A549 (cell line): ENCODE data around the gene DCP1A. TPM values are rescaled to one million over a fixed set of nuclear protein-coding genes. Genes with fewer than 3 reads are reported as not detected.

Experiments used
- ATAC-seq, 2 experiments: fragments of 200-7000 bp in 1 of 2; fragments of >200 bp in 1 of 2; cut with Nextera tagmentation in 1 of 2; cut with Tn5 transposase in 1 of 2; 3 replicates each; pipeline versions ENCODE4 v1.8.0 to v1.9.1; 2018 to 2020; ENCODE audit warnings: mild to moderate bottlenecking in 1 of 2, moderate library complexity in 1 of 2
- CTCF ChIA-PET: fragments of 300-600 bp; sonication (Branson Sonifier 250); formaldehyde crosslinking; extraction: SDS; loops from one replicate; lab custom pipeline; 2021; ENCODE audit warnings: antibody characterized with exemption, inconsistent platforms; lab: Yijun Ruan, JAX
- POLR2A ChIA-PET: fragments of 350-600 bp; formaldehyde crosslinking; extraction: SDS; loops from one replicate; lab custom pipeline; 2021; ENCODE audit warnings: antibody characterized with exemption, inconsistent platforms; lab: Yijun Ruan, JAX
- DNase-seq, 2 experiments: peaks; one replicate each; pipeline versions ENCODE4 v3.0.0 to v3.0.0-alpha.2; 2011 to 2016; ENCODE audit warnings: low read depth in 1 of 2, low spot score in 1 of 2
- FAIRE-seq: peaks from 2 replicates; lab custom pipeline; 2011; peaks lifted over from hg19 to GRCh38; lab: Jason Lieb, UNC
- H3K27ac ChIP-seq, 2 experiments: fragments of >200 bp; sonication (Bioruptor Twin); formaldehyde crosslinking; 3 replicates each; pipeline ENCODE4 v1.5.1; 2016 to 2017
- H3K4me1 ChIP-seq: fragments of >200 bp; sonication (Bioruptor Twin); formaldehyde crosslinking; 3 replicates; pipeline ENCODE4 v1.6.1; 2016
- H3K4me2 ChIP-seq: fragments of >200 bp; sonication (Bioruptor Twin); formaldehyde crosslinking; 3 replicates; pipeline ENCODE4 v1.6.1; 2016
- H3K4me3 ChIP-seq: fragments of >200 bp; sonication (Bioruptor Twin); formaldehyde crosslinking; 3 replicates; pipeline ENCODE4 v1.5.1; 2016
- H3K9me3 ChIP-seq: fragments of >200 bp; sonication (Bioruptor Twin); formaldehyde crosslinking; 3 replicates; pipeline ENCODE4 v1.6.1; 2016
- ATOH8 ChIP-seq: fragments of 250-450 bp; sonication (Bioruptor Pico); IDR thresholded peaks from 2 replicates; pipeline ENCODE4 v1.5.0; 2020; ENCODE audit warnings: low read depth, mild to moderate bottlenecking, moderate library complexity
- CBX2 ChIP-seq: fragments of 200-600 bp; sonication (generic); IDR thresholded peaks from 2 replicates; pipeline ENCODE4 v1.6.1; 2016; ENCODE audit warnings: low read depth, mild to moderate bottlenecking, borderline replicate concordance
- CEBPB ChIP-seq, 2 experiments: fragments of >200 bp in 1 of 2; sonication (Bioruptor Twin) in 1 of 2; formaldehyde crosslinking in 1 of 2; IDR thresholded peaks; 2 replicates each; pipeline ENCODE4 v1.6.1; 2012 to 2016
- CHD4 ChIP-seq: fragments of 200-600 bp; sonication (generic); IDR thresholded peaks from 2 replicates; pipeline ENCODE4 v1.6.1; 2016; ENCODE audit warnings: antibody characterized with exemption, mild to moderate bottlenecking, borderline replicate concordance
- CTCF ChIP-seq: fragments of >200 bp; sonication (Bioruptor Twin); formaldehyde crosslinking; IDR thresholded peaks from 3 replicates; pipeline ENCODE4 v1.5.1; 2016
- E2F6 ChIP-seq: IDR thresholded peaks from 2 replicates; pipeline ENCODE4 v1.6.1; 2012; ENCODE audit warnings: low read depth, borderline replicate concordance
- EHF ChIP-seq: fragments of 250-450 bp; sonication (Bioruptor Pico); IDR thresholded peaks from 2 replicates; pipeline ENCODE4 v1.5.0; 2020; ENCODE audit warnings: mild to moderate bottlenecking
- ELK1 ChIP-seq: fragments of 150-350 bp; IDR thresholded peaks from 2 replicates; pipeline ENCODE4 v1.6.1; 2014; ENCODE audit warnings: low read depth, mild to moderate bottlenecking, low read length
- EP300 ChIP-seq, 2 experiments: fragments of >200 bp; sonication (Bioruptor Twin); formaldehyde crosslinking; IDR thresholded peaks; 2 replicates in 1 of 2; 3 replicates in 1 of 2; pipeline ENCODE4 v1.6.1; 2016 to 2017
- FOSL2 ChIP-seq, 2 experiments: fragments of 450-650 bp in 1 of 2; fragments of >200 bp in 1 of 2; sonication (Bioruptor Twin) in 1 of 2; formaldehyde crosslinking; IDR thresholded peaks; 2 replicates each; pipeline versions ENCODE4 v1.5.0 to v1.6.1; 2016 to 2020; ENCODE audit warnings: mild to moderate bottlenecking in 1 of 2, moderate library complexity in 1 of 2
- FOXS1 ChIP-seq: fragments of 250-450 bp; sonication (Bioruptor Pico); IDR thresholded peaks from 2 replicates; pipeline ENCODE4 v1.5.0; 2020; ENCODE audit warnings: mild to moderate bottlenecking, moderate library complexity
- GATA3 ChIP-seq: IDR thresholded peaks from 2 replicates; pipeline ENCODE4 v1.6.1; 2012; ENCODE audit warnings: borderline replicate concordance
- HDAC2 ChIP-seq: fragments of 200-600 bp; sonication (generic); IDR thresholded peaks from 2 replicates; pipeline ENCODE4 v1.6.1; 2016
- HEYL ChIP-seq: fragments of 250-450 bp; sonication (Bioruptor Pico); IDR thresholded peaks from 2 replicates; pipeline ENCODE4 v1.8.0; 2021; ENCODE audit warnings: mild to moderate bottlenecking, moderate library complexity
- JUN ChIP-seq, 2 experiments: fragments of >200 bp; sonication (Bioruptor Twin); formaldehyde crosslinking; IDR thresholded peaks; 2 replicates in 1 of 2; 3 replicates in 1 of 2; pipeline ENCODE4 v1.6.1; 2016 to 2017
- MAX ChIP-seq: IDR thresholded peaks from 2 replicates; pipeline ENCODE4 v1.6.1; 2012
- POLR2A ChIP-seq: IDR thresholded peaks from 2 replicates; pipeline ENCODE4 v1.6.1; 2012; ENCODE audit warnings: mild to moderate bottlenecking, low read length
- POLR2AphosphoS2 ChIP-seq: conservative IDR thresholded peaks from 2 replicates; pipeline ENCODE4 v1.6.1; 2012; ENCODE audit warnings: low read length, improper control_type of control experiment, inconsistent platforms
- RAD21 ChIP-seq, 2 experiments: fragments of >200 bp in 1 of 2; sonication (Bioruptor Twin) in 1 of 2; formaldehyde crosslinking in 1 of 2; IDR thresholded peaks in 1 of 2; conservative IDR thresholded peaks in 1 of 2; 2 replicates in 1 of 2; 3 replicates in 1 of 2; pipeline ENCODE4 v1.6.1; 2012 to 2018; ENCODE audit warnings: inconsistent platforms in 1 of 2
- RCOR1 ChIP-seq: fragments of 150-350 bp; IDR thresholded peaks from 2 replicates; pipeline ENCODE4 v1.6.1; 2014; ENCODE audit warnings: antibody characterized with exemption, low read length, low read depth
- REST ChIP-seq: fragments of 200-600 bp; sonication (generic); IDR thresholded peaks from 2 replicates; pipeline ENCODE4 v1.6.1; 2016; ENCODE audit warnings: antibody characterized with exemption, mild to moderate bottlenecking, moderate library complexity
- RFX5 ChIP-seq: fragments of 450-650 bp; IDR thresholded peaks from 2 replicates; pipeline ENCODE4 v1.7.1; 2014; ENCODE audit warnings: antibody characterized with exemption, mild to moderate bottlenecking, moderate library complexity
- RNF2 ChIP-seq: fragments of 200-600 bp; sonication (generic); IDR thresholded peaks from 2 replicates; pipeline ENCODE4 v1.6.1; 2016; ENCODE audit warnings: low read depth, mild to moderate bottlenecking, antibody characterized with exemption, moderate library complexity, borderline replicate concordance
- SMC3 ChIP-seq: fragments of >200 bp; sonication (Bioruptor Twin); formaldehyde crosslinking; IDR thresholded peaks from 3 replicates; pipeline ENCODE4 v1.6.1; 2018; ENCODE audit warnings: inconsistent platforms
- TFCP2L1 ChIP-seq: fragments of 250-450 bp; sonication (Bioruptor Pico); IDR thresholded peaks from 2 replicates; pipeline ENCODE4 v1.5.0; 2021; ENCODE audit warnings: mild to moderate bottlenecking
- USF2 ChIP-seq: fragments of 450-650 bp; IDR thresholded peaks from 2 replicates; pipeline ENCODE4 v1.6.1; 2014; ENCODE audit warnings: antibody characterized with exemption
- ZC3H11A ChIP-seq: fragments of 450-650 bp; IDR thresholded peaks from 2 replicates; pipeline ENCODE4 v1.6.1; 2014; ENCODE audit warnings: antibody characterized with exemption, mild to moderate bottlenecking
- ZFP36 ChIP-seq: fragments of 450-650 bp; IDR thresholded peaks from 2 replicates; pipeline ENCODE4 v1.6.1; 2014; ENCODE audit warnings: borderline replicate concordance; ENCODE audit not compliant: partially characterized antibody
- ZSCAN20 ChIP-seq: fragments of 250-450 bp; sonication (Bioruptor Pico); IDR thresholded peaks from 2 replicates; pipeline ENCODE4 v1.8.0; 2022; ENCODE audit warnings: mild to moderate bottlenecking, moderate library complexity
- WGBS: methylation state at CpG from one replicate; pipeline ENCODE4 v1.1.6; 2017; ENCODE audit errors: missing lambda C conversion rate; 5-methylcytosine and 5-hydroxymethylcytosine counted together
- polyA minus RNA-seq: library from RNA; depleted of rRNA, polyadenylated mRNA; stranded (reverse); fragments of >200 nt; gene quantifications from 2 replicates; pipeline ENCODE4 v1.2.3, GENCODE V29; 2011; rRNA and poly(A)+ RNA removed
- polyA plus RNA-seq, 4 experiments: library from polyadenylated mRNA; depleted of rRNA in 3 of 4; stranded (reverse); fragments of >200 nt; fragmentation: RNase III in 1 of 4; extraction: RNeasy Plus Mini Kit Qiagen cat#74134 plus additional on column Dnase treatment in 1 of 4; gene quantifications; 2 replicates in 3 of 4; 3 replicates in 1 of 4; pipeline ENCODE4 v1.2.3, GENCODE V29; 2011 to 2017

The DCP1A gene
- 27.4 and 28.8 TPM in 2 replicates for polyA plus RNA-seq (2011; rRNA removed)
- 9.5 and 12.1 TPM in 2 replicates for polyA plus RNA-seq (2012; cell fraction: cytosol; rRNA removed)
- 10.6 and 11.5 TPM in 2 replicates for polyA plus RNA-seq (2012; cell fraction: nucleus; rRNA removed)
- polyA plus RNA-seq (2017; fragmentation: RNase III; extraction: RNeasy Plus Mini Kit Qiagen cat#74134 plus additional on column Dnase treatment): 7.3 to 7.4 TPM (median 7.3 TPM) in 3 replicates
- 56.2 and 78.1 TPM in 2 replicates for polyA minus RNA-seq

- H3K9me3 ChIP-seq: no peaks in the 10 kb centered on the region
- WGBS: 4% methylated on average over 18 of the region's 61 CpGs
- H3K27ac ChIP-seq: peak within 1 kb of the TSS; percentile 98 to 99
- ChIA-PET CTCF (interaction anchor here (0.9 to 1.1 kb wide), 2 partner anchors 12 to 23 kb away, joined by 3 to 4 read pairs; no protein-coding TSS in a partner anchor), POLR2A (interaction anchor here (0.9 to 1.4 kb wide), 8 partner anchors 10 to 363 kb away, joined by 3 to 8 read pairs (median 4); no protein-coding TSS in a partner anchor)
- peak; percentile 97 to 98 for ATAC-seq
- peaks cover 38% of the 10 kb centered on the region for H3K4me1 ChIP-seq
- peak within 1 kb of the TSS; percentile 95 for H3K4me2 ChIP-seq
- H3K4me3 ChIP-seq: peak within 1 kb of the TSS; percentile 96
- peak; percentile 13 for FAIRE-seq
- peak; percentile 90 to 95 for DNase-seq
- TF ChIP-seq E2F6: peak; percentile 75
- no peak for TF ChIP-seq HDAC2
- TF ChIP-seq RFX5: peak; percentile 63
- TF ChIP-seq JUN (IDR thresholded peaks at IDR 0.05): peak in 1 of 2 experiments; percentile 94; a peak in 3 of 5 replicates
- no peak for TF ChIP-seq CHD4
- 0 out of 5 replicates have a peak, but pooled peaks of 1 of the 2 experiments have one; percentile 3 for TF ChIP-seq RAD21 (conservative IDR thresholded peaks at IDR 0.05 in 1 of 2, IDR thresholded peaks at IDR 0.05 in 1 of 2)
- TF ChIP-seq EHF (CRISPR knock-in tag): no peak
- TF ChIP-seq CBX2: no peak
- TF ChIP-seq USF2: no peak
- TF ChIP-seq HEYL: no peak
- no peak for TF ChIP-seq REST
- peak; percentile 27; the same call in 2 of the 3 replicates for TF ChIP-seq SMC3
- TF ChIP-seq POLR2AphosphoS2: no peak
- TF ChIP-seq GATA3: peak; percentile 42; the same call in 1 of the 2 replicates
- TF ChIP-seq CEBPB (IDR thresholded peaks at IDR 0.05): peak in 1 of 2 experiments; percentile 27; a peak in 1 of 4 replicates
- TF ChIP-seq RNF2: no peak
- TF ChIP-seq FOSL2 (IDR thresholded peaks at IDR 0.05): no peak
- TF ChIP-seq FOSL2 (CRISPR knock-in tag; IDR thresholded peaks at IDR 0.05): peak; percentile 59
- TF ChIP-seq ZC3H11A: peak; percentile 3; the same call in 1 of the 2 replicates
- TF ChIP-seq MAX: peak; percentile 97
- TF ChIP-seq FOXS1 (CRISPR knock-in tag): no peak
- TF ChIP-seq TFCP2L1 (CRISPR knock-in tag): no peak
- no peak for TF ChIP-seq ZFP36
- TF ChIP-seq EP300 (IDR thresholded peaks at IDR 0.05): no peak
- no peak for TF ChIP-seq ELK1
- TF ChIP-seq RCOR1: no peak
- no peak for TF ChIP-seq ZSCAN20 (CRISPR knock-in tag)
- no peak for TF ChIP-seq ATOH8 (CRISPR knock-in tag)
- no peak for TF ChIP-seq CTCF
- TF ChIP-seq POLR2A: peak; percentile 84
These were observed at the start of gene DCP1A for GRCh38 chr3:53347261-53348064. TSS of gene DCP1A (minus strand) at chr3:53347543. CDS start at chr3:53347517, 26 bp downstream.
